ENCODE results near the gene LSM11.

- TF ChIP-seq CTCF (IDR thresholded peaks at IDR 0.05) (no peak), POLR2A (IDR thresholded peaks at IDR 0.05) (no peak)
Observed at GRCh38 chr5:157710431-157710830, 33.1 kb upstream of the LSM11 start.
